LoVo (cell line): ENCODE results near the gene CDSN.
"Not testable (repeated sequence)": the region's sequence is repeated elsewhere in the genome, so short reads cannot be mapped to it uniquely, and the experiment has no call there.

ENCODE experiments used
- DNase-seq: peaks from one replicate; pipeline ENCODE4 v3.0.0-alpha.2; 2016; ENCODE audit warnings: low spot score

The CDSN gene

DNA sequence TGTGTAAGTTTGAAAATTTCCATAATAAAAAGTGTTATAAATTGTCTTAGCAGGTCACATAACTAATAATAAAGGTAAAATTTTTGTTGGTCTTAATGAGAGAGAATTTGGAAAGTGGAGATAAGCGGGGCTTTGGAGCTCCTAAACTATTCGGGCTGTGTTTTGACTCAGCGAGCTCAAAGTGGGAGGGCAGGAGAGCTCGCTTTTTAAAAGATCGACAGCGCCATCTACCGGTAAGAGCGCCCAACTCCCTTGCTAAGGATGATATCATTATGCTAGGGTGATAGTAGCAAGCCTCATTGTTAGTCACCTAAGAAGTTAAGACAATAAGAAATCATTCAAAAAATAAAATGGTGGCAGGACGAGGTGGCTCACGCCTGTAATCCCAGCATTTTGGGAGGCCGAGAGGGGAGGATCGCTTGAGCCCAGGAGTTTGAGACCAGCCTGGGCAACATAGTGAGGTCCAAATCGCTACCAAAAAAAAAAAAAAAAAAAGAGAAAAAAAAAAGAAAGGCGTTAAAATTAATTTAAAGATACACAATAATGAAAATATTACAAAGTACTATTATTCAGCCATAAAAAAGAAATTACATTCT, 32.7 kb downstream of the CDSN start:
- DNase-seq = peak; percentile 87

DNA sequence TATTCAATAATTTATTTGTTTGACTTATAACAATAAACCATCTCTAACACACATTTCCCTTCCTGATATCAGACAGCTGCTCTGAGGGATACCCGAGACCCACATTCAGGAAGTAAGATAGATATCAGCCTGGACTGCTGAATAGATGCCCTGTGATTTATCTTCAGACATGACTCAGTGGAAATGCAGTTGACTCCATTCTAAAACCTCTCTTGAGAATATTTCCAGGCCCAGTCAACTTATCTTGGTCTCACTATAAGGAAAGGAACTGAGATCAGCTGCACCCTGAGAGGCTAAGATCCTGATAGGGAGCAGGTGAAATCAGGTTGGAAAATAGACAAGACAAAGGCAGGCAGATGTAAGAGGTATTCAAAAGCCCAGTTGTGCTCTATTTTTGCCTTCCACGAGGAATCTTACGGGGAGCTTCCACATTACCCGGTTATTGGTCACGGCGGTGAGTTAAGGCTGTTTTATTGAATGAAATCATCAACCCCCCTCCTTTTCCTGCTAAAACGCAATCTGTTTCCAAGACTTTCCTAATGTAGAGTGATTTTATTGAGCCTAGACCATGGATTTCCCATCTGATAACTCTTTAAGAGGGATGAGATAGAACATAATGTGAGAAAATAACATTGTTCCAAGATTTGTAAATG, 33.3 kb downstream of the CDSN start:
- peak; percentile 16 for DNase-seq

DNA sequence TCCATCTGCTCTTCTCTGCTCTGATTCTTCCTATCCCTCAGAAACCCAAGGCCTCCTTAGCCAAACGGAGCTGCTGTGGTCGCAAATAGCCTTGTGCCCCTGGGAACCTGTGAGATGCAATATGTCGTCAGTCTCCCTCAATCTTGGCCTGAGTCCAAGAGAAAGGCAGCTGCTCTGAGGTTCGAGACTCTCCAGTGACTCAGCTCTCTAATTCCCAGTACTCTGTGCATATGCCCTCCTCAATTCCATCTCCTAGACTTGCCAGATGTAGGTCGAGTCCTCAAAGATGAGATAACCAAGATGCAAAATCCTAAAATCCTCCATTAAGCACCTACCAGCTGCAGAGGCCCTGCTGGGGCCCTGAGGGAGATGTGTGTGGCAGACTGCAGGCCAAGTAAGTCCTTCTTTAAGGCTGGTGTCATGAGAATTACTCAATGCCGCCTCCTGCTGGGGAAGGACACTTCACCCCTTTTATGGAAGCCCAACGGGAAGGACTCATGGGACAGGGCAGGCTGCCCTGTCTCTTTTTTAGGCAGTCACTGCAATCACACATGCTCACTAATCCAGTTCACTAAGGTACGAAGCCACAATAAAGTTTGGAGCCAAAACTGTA, 36.4 kb downstream of the CDSN start:
- DNase-seq = no peak

DNA sequence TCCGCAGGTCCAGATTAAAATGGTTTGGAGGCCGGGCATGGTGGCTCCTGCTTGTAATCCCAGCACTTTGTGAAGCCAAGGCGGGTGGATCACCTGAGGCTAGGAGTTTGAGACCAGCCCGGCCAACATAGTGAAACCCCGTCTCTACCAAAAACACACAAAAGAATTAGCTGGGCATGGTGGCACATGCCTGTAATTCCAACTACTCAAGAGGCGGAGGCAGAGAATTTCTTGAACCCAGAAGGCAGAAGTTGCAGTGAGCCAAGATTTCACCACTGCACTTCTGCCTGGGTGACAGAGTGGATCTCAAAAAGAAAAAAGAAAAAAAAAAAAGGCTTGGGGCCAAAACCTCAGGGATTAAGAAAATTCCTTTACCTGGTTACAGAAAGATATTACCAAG, 38.4 kb downstream of the CDSN start:
- DNase-seq = no peak

DNA sequence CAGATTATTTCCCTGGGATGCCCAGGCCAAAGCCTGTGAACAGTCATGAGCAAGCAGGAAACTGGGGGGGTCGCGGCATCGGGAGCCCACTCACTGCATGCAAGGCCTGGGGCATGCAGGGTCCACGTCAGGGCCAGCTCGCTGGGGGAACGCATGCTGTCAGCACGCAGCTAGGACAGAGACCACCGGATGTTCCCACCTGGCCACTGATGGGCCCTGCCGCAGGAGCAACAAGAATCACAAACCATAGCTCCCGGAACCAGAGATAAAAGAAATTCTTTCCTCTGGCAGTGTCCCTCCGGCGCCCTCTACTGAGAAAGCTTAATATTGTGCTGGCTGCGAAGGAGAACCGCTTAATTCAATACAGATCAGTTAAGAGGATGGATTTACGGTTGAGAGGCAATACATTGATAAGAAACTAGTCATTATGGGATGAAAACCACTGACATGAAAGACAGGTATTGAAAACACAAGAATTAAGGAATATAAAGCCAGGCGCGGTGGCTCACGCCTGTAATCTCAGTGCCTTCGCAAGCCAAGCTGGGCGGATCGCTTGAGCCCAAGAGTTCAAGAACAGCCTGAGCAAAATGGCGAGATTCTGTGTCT, 40.5 kb downstream of the CDSN start:
- DNase-seq = peak; percentile 62

DNA sequence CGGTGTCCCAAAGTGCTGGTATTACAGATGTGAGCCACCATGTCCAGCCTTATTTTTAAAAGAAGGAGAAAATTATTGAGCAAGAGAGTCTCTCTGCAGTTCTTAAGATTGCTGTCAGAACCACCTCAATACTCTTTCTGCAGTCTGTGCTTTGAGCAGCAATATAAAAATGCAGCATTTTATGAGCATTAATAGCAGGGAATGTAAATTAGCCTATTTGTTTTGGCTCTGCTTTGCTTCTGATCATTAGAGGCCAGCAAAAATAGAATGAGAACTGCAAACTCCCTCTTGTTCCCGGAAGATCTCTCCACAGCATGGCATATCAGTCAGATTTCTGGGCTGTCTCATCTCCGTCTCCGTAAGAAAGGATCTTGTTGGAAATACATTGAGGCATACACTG, 43.6 kb downstream of the CDSN start:
- DNase-seq = no peak

DNA sequence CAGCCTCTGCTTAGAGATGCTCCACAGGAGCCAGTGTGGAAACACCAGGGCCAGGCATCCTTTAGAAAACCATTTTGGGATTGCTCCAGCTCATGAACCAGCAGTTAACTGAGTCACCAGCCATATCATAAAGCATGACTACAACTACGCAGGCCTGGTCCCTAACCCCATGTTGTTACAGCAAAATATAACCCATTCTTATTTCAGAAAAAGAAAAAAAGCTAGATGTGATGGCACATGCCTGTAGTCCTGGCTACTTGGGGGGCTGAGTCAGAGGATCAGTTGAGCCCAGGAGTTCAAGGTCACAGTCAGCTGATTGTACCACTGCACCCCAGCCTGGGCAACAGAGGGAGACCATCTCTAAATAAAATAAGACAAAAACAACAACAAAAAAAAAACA, 44.7 kb downstream of the CDSN start:
- DNase-seq = no peak

DNA sequence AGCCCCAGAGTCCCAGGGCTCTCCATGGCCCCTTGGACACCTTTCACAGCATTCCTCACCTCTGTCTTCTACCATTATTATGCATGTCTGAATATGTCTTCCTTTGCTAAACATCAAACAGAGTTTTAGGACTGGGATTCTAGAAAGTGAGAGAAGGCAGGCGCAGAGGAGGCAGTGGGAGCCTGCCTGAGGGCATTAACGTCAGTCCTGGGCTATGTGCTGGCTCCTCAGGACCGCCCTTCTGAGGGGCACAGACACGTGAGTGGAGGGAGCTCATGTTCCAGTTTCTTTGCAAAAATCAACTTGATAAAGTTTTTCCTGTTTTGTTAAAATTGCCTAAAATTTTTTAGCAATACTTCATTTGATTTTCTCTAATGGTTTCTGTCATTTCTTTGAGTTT, 45.8 kb downstream of the CDSN start:
- no peak for DNase-seq

DNA sequence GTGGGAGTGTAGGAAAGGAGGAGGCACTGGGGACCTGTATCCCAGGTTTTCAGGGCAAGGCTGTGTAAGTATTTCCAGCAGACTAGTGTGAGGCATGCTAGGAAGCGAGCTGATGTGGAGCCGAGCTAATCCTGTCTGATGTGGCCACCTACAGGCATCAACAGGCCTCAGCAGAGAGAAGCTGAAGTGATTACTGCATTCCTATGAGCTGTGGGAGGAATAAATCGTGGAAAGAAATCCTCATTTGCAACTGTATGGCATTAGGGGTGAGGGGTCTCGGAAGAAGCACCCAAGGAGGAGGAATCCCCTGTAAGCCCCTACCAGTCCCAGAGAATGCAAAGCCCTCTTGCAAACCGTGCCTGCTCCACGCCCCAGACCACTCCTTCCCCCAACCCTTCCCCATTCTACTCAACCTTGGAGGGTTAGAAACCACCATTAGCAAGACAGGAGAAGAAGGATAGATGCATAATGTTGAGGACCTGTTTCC, 49.5 kb downstream of the CDSN start:
- DNase-seq = no peak

DNA sequence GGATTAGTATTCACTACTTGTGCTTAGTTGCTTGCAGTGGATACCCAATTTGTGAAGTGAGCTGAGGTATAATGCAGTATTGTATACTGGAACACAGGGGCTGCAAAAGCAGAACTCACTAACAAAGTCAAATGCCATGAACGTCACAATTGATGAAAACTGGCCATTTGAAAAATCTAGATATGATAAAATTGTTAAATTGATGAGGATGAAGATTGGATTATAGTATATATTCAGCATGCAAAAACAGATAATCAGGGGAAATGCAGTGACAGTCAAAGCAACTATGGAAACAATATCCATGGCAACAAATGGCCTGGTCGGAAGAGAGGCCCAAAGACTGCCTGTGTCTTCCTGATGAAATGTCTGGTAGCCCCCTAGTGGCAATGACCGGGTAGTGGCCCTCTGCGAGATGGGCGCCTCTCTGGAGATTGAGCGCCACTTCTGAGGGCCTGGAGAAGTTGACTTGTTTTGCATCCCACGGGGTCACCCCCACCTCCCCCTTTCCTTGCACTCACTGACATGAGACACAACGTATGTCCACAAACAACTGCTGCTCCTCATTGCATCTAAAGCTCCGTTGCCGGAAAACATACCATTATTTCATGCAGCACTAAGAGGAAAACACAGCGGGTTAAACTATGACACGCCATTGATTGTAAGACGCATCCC, 51.4 kb downstream of the CDSN start:
- DNase-seq = peak; percentile 79

DNA sequence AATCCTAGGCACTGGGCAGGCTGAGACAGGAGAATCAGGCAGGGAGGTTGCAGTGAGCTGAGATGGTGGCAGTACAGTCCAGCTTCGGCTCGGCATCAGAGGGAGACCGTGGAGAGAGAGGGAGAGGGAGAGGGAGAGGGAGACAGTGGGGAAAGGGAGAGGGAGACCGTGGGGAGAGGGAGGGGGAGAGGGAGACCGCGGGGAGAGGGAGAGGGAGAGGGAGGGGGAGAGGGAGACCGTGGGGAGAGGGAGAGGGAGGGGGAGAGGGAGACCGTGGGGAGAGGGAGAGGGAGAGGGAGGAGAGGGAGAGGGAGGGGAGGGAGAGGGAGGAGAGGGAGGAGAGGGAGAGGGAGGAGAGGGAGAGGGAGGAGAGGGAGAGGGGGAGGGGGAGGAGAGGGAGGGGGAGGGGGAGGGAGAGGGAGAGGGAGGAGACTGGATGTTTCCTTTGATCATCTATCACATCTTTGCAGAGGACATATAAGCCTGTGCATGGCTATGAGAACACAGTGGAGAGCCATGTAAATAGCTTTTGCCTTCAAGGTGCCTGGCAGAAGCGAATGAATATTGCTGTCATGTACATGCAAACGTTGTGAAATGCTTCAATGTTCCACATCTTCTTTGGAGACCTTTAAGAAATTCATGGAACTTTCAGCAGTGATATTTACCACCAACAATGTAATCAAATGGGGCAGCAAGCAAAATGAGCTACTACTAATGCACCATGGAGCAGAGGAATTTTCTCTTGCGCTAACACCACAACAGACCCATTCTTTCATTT, 52.2 kb downstream of the CDSN start:
- DNase-seq = not testable (repeated sequence)

DNA sequence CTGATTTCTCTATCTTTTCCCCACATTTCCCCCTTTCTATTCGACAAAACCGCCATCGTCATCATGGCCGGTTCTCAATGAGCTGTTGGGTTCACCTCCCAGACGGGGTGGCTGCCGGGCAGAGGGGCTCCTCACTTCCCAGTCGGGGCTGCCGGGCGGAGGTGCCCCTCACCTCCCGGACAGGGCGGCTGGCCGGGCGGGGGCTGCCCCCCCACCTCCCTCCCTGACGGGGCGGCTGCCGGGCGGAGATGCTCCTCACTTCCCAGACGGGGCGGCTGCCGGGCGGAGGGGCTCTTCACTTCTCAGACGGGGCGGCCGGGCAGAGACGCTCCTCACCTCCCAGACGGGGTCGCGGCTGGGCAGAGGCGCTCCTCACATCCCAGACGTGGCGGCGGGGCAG, 53.2 kb downstream of the CDSN start:
- not testable (repeated sequence) for DNase-seq

DNA sequence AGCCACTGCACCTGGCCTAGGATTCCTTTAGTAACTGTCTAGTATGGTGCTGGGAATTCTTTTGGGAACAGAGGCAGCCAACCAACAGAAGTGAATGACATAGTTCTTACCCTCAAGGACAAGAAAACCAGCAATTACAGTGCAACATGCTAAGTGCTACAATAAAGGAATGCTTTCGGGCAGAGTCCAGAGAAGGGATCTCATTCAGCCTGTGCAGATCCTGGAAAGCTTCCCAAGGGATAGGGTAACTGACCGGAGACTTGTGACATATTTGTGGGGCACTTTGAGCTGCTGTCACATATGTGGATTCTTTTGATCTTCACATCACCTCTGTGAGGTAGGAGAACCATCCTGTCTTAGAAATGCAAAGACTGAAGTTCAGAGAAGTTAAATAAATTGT, 54.7 kb downstream of the CDSN start:
- DNase-seq = no peak
